ENCODE measurements around the gene KHDC3L.

- TF ChIP-seq CTCF (IDR thresholded peaks at IDR 0.05; ENCODE audit: low read length) (no peak), EZH2 (IDR thresholded peaks at IDR 0.05; ENCODE audit: borderline replicate concordance, low read length) (no peak)
Measured at GRCh38 chr6:73349311-73349710, 13.1 kb upstream of the KHDC3L start.
